ENCODE results near the gene CPVL. TPM values are rescaled to one million over a fixed set of nuclear protein-coding genes. Genes with fewer than 3 reads are reported as not detected.

Gene CPVL
- total and polyA plus RNA-seq, 4 donors: 6.0 to 39.0 (median 12.9) TPM

GRCh38 chr7:29131678-29132077 is 14.7 kb downstream of the CPVL start (continued):
- TF ChIP-seq REST (IDR thresholded peaks at IDR 0.05) (no peak), ZBTB33 (IDR thresholded peaks at IDR 0.05) (no peak), TAF1 (conservative IDR thresholded peaks at IDR 0.05) (no peak)

- DNase-seq (ENCODE audit: low spot score): no peak
- Histone ChIP-seq H3K9ac (ENCODE audit: low read depth in 1 of 2, low read length in 2 of 2) (no peak overlapping the region), H3K27me3 (ENCODE audit: control insufficient read depth in 4 of 4, insufficient read depth in 4 of 4, low read length in 3 of 4) (no peaks in the 10 kb centered on the region), H3K4me3 (ENCODE audit: low read depth in 1 of 3, low read length in 3 of 3) (no peak overlapping the region), H3K9me3 (ENCODE audit: control insufficient read depth in 4 of 4, low read length in 3 of 4) (no peaks in the 10 kb centered on the region), H3K4me1 (ENCODE audit: control insufficient read depth in 4 of 4, insufficient read depth in 4 of 4, low read length in 3 of 4) (no peaks in the 10 kb centered on the region), H3K36me3 (ENCODE audit: control insufficient read depth in 4 of 4, insufficient read depth in 3 of 4, low read depth in 1 of 4, low read length in 3 of 4) (no peaks in the 10 kb centered on the region), H3K27ac (ENCODE audit: low read depth in 1 of 2, low read length in 2 of 2) (no peak overlapping the region)
- 95% methylated on average over 1 of the region's 1 CpG for WGBS
- TF ChIP-seq REST (IDR thresholded peaks at IDR 0.05) (no peak), HNF4G (IDR thresholded peaks at IDR 0.05) (no peak)
These were observed 16.2 kb downstream of the CPVL start for GRCh38 chr7:29130096-29130495.

GRCh38 chr7:29127527-29127926 is 18.8 kb downstream of the CPVL start:
- DNase-seq (ENCODE audit: low spot score): no peak
- WGBS: 70% methylated on average over 4 of the region's 4 CpGs
- H3K27me3 ChIP-seq (ENCODE audit: control insufficient read depth in 4 of 4, insufficient read depth in 4 of 4, low read length in 3 of 4): no peaks in the 10 kb centered on the region
- TF ChIP-seq ATF3 (IDR thresholded peaks at IDR 0.05) (no peak), NR2F2 (IDR thresholded peaks at IDR 0.05) (peak; percentile 68)
- H3K4me1 ChIP-seq (ENCODE audit: control insufficient read depth in 4 of 4, insufficient read depth in 4 of 4, low read length in 3 of 4): no peaks in the 10 kb centered on the region
- no peak overlapping the region for H3K27ac ChIP-seq (ENCODE audit: low read depth in 1 of 2, low read length in 2 of 2)
- no peaks in the 10 kb centered on the region for H3K9me3 ChIP-seq (ENCODE audit: control insufficient read depth in 4 of 4, low read length in 3 of 4)
- H3K9ac ChIP-seq (ENCODE audit: low read depth in 1 of 2, low read length in 2 of 2): no peak overlapping the region
- no peaks in the 10 kb centered on the region for H3K36me3 ChIP-seq (ENCODE audit: control insufficient read depth in 4 of 4, insufficient read depth in 3 of 4, low read depth in 1 of 4, low read length in 3 of 4)
- H3K4me3 ChIP-seq (ENCODE audit: low read depth in 1 of 3, low read length in 3 of 3): no peak overlapping the region
